GM10248 (cell line): ENCODE results near the gene IL34.

Source experiments
- CTCF ChIA-PET: fragments of 300-600 bp; sonication (Branson Sonifier 250); formaldehyde crosslinking; extraction: SDS; loops from one replicate; lab custom pipeline; 2021; ENCODE audit warnings: antibody characterized with exemption; lab: Yijun Ruan, JAX
- POLR2A ChIA-PET: fragments of 350-650 bp; sonication (Branson Sonifier 250); formaldehyde crosslinking; extraction: SDS; loops from one replicate; lab custom pipeline; 2020; ENCODE audit warnings: antibody characterized with exemption; lab: Yijun Ruan, JAX
- DNase-seq: peaks from one replicate; pipeline ENCODE4 v3.0.0; 2012; ENCODE audit errors: extremely low spot score
- TF ChIP-seq, protein P1 (sequence below): IDR thresholded peaks from 2 replicates; pipeline ENCODE4 v1.5.1; 2012; ENCODE audit warnings: mild to moderate bottlenecking, low read depth; ENCODE audit errors: extremely low read depth, missing control alignments, control extremely low read depth

Gene IL34

DNA sequence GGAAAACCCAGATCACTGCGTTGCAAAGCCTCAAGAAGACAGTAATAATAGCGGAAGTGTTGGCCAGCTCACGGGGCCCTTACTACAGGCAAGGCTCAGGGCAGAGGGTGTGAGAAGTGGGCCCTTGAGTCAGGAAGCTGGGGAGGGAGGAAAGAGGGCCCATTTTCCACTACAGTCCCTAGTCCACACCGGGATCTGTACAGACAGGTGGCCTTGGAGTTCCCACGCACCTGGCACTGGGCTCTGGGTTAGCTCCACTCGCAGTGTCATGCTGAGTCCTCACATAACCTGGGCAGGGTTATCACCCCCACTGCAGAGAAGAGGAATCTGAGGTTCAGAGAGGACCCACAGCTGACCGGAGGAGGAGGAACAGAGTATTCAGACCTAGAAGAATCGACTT is 56.3 kb downstream of the IL34 start:
- ChIA-PET CTCF (no interaction called here), POLR2A (no interaction called here)
- no peak for DNase-seq
- TF ChIP-seq, protein P1, sequence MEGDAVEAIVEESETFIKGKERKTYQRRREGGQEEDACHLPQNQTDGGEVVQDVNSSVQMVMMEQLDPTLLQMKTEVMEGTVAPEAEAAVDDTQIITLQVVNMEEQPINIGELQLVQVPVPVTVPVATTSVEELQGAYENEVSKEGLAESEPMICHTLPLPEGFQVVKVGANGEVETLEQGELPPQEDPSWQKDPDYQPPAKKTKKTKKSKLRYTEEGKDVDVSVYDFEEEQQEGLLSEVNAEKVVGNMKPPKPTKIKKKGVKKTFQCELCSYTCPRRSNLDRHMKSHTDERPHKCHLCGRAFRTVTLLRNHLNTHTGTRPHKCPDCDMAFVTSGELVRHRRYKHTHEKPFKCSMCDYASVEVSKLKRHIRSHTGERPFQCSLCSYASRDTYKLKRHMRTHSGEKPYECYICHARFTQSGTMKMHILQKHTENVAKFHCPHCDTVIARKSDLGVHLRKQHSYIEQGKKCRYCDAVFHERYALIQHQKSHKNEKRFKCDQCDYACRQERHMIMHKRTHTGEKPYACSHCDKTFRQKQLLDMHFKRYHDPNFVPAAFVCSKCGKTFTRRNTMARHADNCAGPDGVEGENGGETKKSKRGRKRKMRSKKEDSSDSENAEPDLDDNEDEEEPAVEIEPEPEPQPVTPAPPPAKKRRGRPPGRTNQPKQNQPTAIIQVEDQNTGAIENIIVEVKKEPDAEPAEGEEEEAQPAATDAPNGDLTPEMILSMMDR: no peak

DNA sequence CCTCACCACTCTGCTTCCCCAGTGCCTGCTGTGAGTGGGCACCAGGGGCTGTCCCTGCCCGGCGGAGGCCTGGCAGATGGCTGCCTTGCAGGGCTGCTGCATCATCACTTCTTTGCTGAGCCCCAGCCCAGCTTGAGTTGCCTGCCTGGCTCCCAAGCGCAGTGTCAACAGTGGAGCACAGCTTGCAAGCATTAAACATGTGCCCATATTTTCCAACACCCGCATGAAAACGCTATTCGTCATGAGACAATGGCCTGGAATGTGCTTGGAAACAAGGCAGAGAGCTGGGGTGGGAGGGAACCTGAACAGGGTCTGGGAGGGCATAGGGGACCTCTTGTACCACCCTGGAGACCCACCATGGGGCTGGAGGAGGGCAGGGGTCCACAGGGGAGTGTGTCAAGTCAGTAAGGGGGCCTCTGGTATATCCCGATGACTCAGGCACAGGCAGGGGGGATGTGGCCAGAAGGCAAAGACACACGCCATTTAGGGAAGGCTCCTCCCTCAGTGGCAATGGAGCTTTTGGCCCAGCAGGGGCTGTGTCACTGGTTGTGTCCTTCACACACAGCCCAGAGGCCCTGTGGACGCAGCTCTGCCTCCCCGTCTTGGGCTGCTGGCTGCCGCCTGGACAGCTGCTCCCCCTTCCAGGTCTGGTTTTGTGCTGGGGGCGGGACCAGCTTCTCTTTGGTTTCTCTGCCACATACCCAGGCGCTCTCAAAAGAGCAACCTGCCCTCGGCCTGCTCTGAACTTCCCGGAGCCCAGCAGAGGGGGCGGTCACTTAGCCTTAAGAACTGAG is 56.9 kb downstream of the IL34 start:
- ChIA-PET POLR2A (no interaction called here), CTCF (no interaction called here)
- no peak for DNase-seq
- TF ChIP-seq, protein P1: no peak

- TF ChIP-seq, protein P1: no peak
- ChIA-PET POLR2A (no interaction called here), CTCF (no interaction called here)
- DNase-seq: no peak
Observed at GRCh38 chr16:70703835-70704381, 57.5 kb downstream of the IL34 start.

DNA sequence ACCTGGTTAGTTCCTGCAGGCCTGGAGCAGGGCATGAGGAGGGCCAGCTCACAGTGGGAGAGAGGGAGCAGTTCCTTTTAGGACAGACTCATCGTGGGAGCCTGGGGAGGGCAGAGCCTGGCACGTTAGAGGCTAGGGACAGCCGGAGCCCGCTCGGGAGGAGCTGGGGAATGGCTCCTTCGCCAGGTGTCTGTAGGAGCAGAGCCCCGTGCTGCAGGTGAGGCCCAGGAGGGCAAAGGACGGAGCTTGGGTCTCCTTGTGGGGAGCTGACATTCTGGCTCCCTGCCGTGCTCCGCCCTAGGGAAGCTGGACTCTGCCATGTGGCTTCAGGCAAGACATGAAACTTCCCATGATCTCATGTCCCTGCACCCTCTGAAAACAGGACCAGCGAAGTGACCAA is 58.2 kb downstream of the IL34 start:
- POLR2A ChIA-PET: no interaction called here
- CTCF ChIA-PET: no interaction called here
- DNase-seq: no peak
- TF ChIP-seq, protein P1: no peak

- ChIA-PET CTCF (no interaction called here), POLR2A (no interaction called here)
- TF ChIP-seq, protein P1: no peak
- no peak for DNase-seq
Observed at GRCh38 chr16:70705056-70705455, 58.7 kb downstream of the IL34 start.

DNA sequence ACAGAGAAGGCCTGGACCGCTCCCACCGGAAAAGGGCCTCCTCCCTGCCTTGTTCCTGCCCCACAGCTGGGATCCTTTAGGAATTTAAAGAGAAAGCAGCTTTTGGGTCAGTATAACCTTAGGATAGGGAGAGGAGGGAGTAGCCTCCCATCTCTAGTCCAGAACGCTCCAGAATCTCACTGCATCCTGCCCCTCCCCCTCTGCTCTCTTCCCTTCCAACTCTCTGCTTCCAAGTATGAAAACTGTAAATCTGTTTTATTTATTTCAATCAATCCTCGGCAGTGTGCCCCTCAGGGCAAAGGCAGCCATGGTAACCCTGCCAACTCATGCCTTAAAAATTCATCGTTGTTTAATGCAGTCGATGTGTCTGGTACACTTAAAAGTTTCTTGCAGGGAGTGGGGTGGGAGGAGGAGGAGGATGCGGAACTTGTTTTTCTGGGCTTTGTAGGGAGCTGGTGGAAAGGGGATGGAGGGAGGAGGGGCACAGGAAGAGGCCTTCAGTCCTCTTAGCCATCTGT is 60.6 kb downstream of the IL34 start:
- no peak for DNase-seq
- ChIA-PET CTCF (no interaction called here), POLR2A (no interaction called here)
- TF ChIP-seq, protein P1: no peak
